HCT116 (cell line): Measurements from ENCODE around the gene HLA-F. TPM values are rescaled to one million over a fixed set of nuclear protein-coding genes. Genes with fewer than 3 reads are reported as not detected.

ENCODE experiments used
- ATAC-seq: fragments of 200-7000 bp; cut with Tn5 transposase; 2 replicates; pipeline ENCODE4 v1.9.1; 2020; ENCODE audit warnings: mild to moderate bottlenecking, moderate library complexity
- BruUV-seq: library from RNA; stranded (reverse); fragments of 400-500 nt; replicated peaks from 2 replicates; lab custom pipeline; 2021; lab: Mats Ljungman, UMichigan
- CTCF ChIA-PET: fragments of 300-600 bp; sonication (Branson Sonifier 250); formaldehyde crosslinking; loops from one replicate; lab custom pipeline; 2021; ENCODE audit warnings: antibody characterized with exemption; lab: Charles Lee
- POLR2A ChIA-PET: fragments of 300-600, 350-600 bp; sonication (Branson Sonifier 250); formaldehyde crosslinking; loops from one replicate; lab custom pipeline; 2021; ENCODE audit warnings: antibody characterized with exemption; lab: Charles Lee
- RAD21 ChIA-PET, 2 experiments: fragments of 300-600 bp; sonication (Branson Sonifier 250); formaldehyde crosslinking; loops; one replicate each; lab custom pipeline; 2023; ENCODE audit warnings: low total read pairs in 2 of 2; ENCODE audit not compliant: uncharacterized antibody in 2 of 2, unreplicated experiment in 2 of 2, low non-redundant PET in 1 of 2; lab: Charles Lee
- DNase-seq: peaks from one replicate; pipeline ENCODE4 v3.0.0-alpha.2; 2010; ENCODE audit warnings: low read depth, low spot score
- H2AFZ ChIP-seq: fragments of 200-600 bp; shearing (Covaris generic), sonication (generic); 2 replicates; pipeline ENCODE4 v1.6.1; 2017; ENCODE audit warnings: low read depth, mixed run types, mixed read lengths, antibody characterized with exemption, low read length; ENCODE audit not compliant: poor library complexity, severe bottlenecking
- H3K27ac ChIP-seq: 2 replicates; pipeline ENCODE4 v1.5.1; 2012; ENCODE audit warnings: low read depth, low read length
- H3K27me3 ChIP-seq: fragments of 200-600 bp; sonication (generic); 2 replicates; pipeline ENCODE4 v1.6.1; 2016; ENCODE audit warnings: mixed run types, low read length, mixed read lengths; ENCODE audit not compliant: insufficient read depth
- H3K36me3 ChIP-seq, 2 experiments: fragments of 200-500 bp in 1 of 2; fragments of 200-600 bp in 1 of 2; sonication (Bioruptor generic) in 1 of 2; sonication (generic) in 1 of 2; 2 replicates each; pipeline versions ENCODE4 v1.5.1 to v1.6.1; 2014 to 2016; ENCODE audit warnings: low read length in 2 of 2, inconsistent platforms in 1 of 2, mixed read lengths in 1 of 2, mixed run types in 1 of 2; ENCODE audit not compliant: insufficient read depth in 2 of 2, control insufficient read depth in 1 of 2
- H3K4me1 ChIP-seq, 2 experiments: fragments of 200-600 bp in 1 of 2; sonication (generic) in 1 of 2; 2 replicates each; pipeline versions ENCODE4 v1.5.1 to v1.6.1; 2012 to 2017; ENCODE audit warnings: low read length in 2 of 2, inconsistent platforms in 1 of 2, mild to moderate bottlenecking in 1 of 2, mixed read lengths in 1 of 2, mixed run types in 1 of 2, moderate library complexity in 1 of 2; ENCODE audit not compliant: insufficient read depth in 2 of 2, control insufficient read depth in 1 of 2
- H3K4me2 ChIP-seq: fragments of 200-600 bp; sonication (generic); 2 replicates; pipeline ENCODE4 v1.6.1; 2017; ENCODE audit warnings: mixed run types, low read length, mixed read lengths
- H3K4me3 ChIP-seq, 2 experiments: fragments of 200-600 bp in 1 of 2; sonication (generic) in 1 of 2; replicated peaks in 1 of 2; 2 replicates each; pipeline ENCODE4 v1.5.1; 2011 to 2016; ENCODE audit warnings: low read length in 2 of 2, control low read depth in 1 of 2, low read depth in 1 of 2, mild to moderate bottlenecking in 1 of 2, mixed read lengths in 1 of 2, mixed run types in 1 of 2
- H3K79me2 ChIP-seq: fragments of 200-600 bp; sonication (generic); 2 replicates; pipeline ENCODE4 v1.6.1; 2017; ENCODE audit warnings: mild to moderate bottlenecking, mixed run types, low read length, moderate library complexity, mixed read lengths; ENCODE audit not compliant: insufficient read depth
- H3K9ac ChIP-seq: fragments of 200-600 bp; sonication (generic); 2 replicates; pipeline ENCODE4 v1.6.1; 2016; ENCODE audit warnings: low read length, mixed read lengths
- H3K9me2 ChIP-seq: fragments of 200-600 bp; sonication (generic), shearing (Covaris generic); 2 replicates; pipeline ENCODE4 v1.6.1; 2017; ENCODE audit warnings: mixed run types, mild to moderate bottlenecking, moderate library complexity; ENCODE audit not compliant: insufficient read depth
- H3K9me3 ChIP-seq, 2 experiments: fragments of 200-500 bp in 1 of 2; fragments of 200-600 bp in 1 of 2; sonication (Bioruptor generic) in 1 of 2; sonication (generic) in 1 of 2; 2 replicates each; pipeline ENCODE4 v1.6.1; 2014 to 2017; ENCODE audit warnings: low read length in 2 of 2, mixed read lengths in 2 of 2, inconsistent platforms in 1 of 2, low read depth in 1 of 2, mild to moderate bottlenecking in 1 of 2, mixed run types in 1 of 2, moderate library complexity in 1 of 2; ENCODE audit not compliant: control insufficient read depth in 1 of 2, insufficient read depth in 1 of 2
- H4K20me1 ChIP-seq: fragments of 200-600 bp; sonication (generic), shearing (Covaris generic); 2 replicates; pipeline ENCODE4 v1.6.1; 2017; ENCODE audit warnings: mixed run types, mild to moderate bottlenecking, moderate library complexity; ENCODE audit not compliant: insufficient read depth
- EZH2 ChIP-seq: fragments of 200-600 bp; sonication (generic); IDR thresholded peaks from 2 replicates; pipeline ENCODE4 v1.6.1; 2017; ENCODE audit warnings: antibody characterized with exemption, mixed run types
- FOSL1 ChIP-seq: IDR thresholded peaks from 2 replicates; pipeline ENCODE4 v1.6.1; 2012; ENCODE audit warnings: low read depth
- JUND ChIP-seq: IDR thresholded peaks from 2 replicates; pipeline ENCODE4 v1.6.1; 2012
- POLR2A ChIP-seq: IDR thresholded peaks from 2 replicates; pipeline ENCODE4 v1.7.0; 2011; ENCODE audit warnings: borderline replicate concordance; ENCODE audit not compliant: insufficient read depth, insufficient read length; ENCODE audit errors: extremely low read depth
- SRF ChIP-seq: IDR thresholded peaks from 2 replicates; pipeline ENCODE4 v1.6.1; 2012; ENCODE audit warnings: low read depth
- TCF7L2 ChIP-seq: IDR thresholded peaks from 2 replicates; pipeline ENCODE4 v1.7.0; 2011; ENCODE audit warnings: borderline replicate concordance, inconsistent platforms; ENCODE audit not compliant: insufficient read depth, insufficient read length; ENCODE audit errors: extremely low read depth
- YY1 ChIP-seq: IDR thresholded peaks from 2 replicates; pipeline ENCODE4 v1.6.1; 2011; ENCODE audit warnings: low read length, low read depth, moderate library complexity, mild to moderate bottlenecking; ENCODE audit not compliant: insufficient replicate concordance; ENCODE audit errors: extremely low read depth
- ZFX ChIP-seq: fragments of 450-650 bp; IDR thresholded peaks from 2 replicates; pipeline ENCODE4 v1.6.1; 2017
- ZNF274 ChIP-seq: fragments of 200-500 bp; sonication (Bioruptor generic); IDR thresholded peaks from 2 replicates; pipeline ENCODE4 v1.6.1; 2014; ENCODE audit warnings: mild to moderate bottlenecking, low read depth, low read length, inconsistent platforms
- intact Hi-C: fragments of 100-400 bp; cut with micrococcal nuclease; formaldehyde crosslinking; loops from 2 replicates; pipeline ENCODE4 v1.10.0; 2022
- total RNA-seq: library from RNA; stranded (reverse); gene quantifications from one replicate; pipeline ENCODE4 v1.2.1, GENCODE V29; 2021; ENCODE audit not compliant: unreplicated experiment
- TF ChIP-seq, protein P1 (sequence below): IDR thresholded peaks from 2 replicates; pipeline ENCODE4 v1.6.1; 2012; ENCODE audit warnings: low read depth

Gene HLA-F
- total RNA-seq, 1 experiment from 2014 or later: 24.6 TPM

DNA sequence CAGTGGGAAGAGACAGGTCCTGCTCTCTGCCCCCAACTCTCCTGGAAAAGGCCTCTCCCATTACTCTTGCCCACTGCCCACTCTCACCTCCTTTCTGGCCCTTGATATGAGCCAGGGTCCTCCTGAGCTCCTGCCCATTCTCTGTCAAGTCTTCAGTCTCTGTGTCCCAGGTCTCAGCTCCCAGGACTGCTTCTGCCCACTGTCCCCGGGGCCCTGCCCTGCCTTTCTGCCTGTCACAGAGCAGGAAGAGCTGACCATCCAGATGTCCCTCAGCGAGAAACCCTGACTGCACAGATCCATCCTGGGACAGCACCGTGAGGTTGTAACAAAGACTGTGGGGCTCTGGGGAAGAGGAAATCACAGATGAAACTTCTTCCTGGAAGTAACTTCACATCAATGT lies 22.2 kb downstream of the HLA-F start:
- no peaks in the 10 kb centered on the region for H3K9me3 ChIP-seq

More for the DNA sequence above, 22.2 kb downstream of the HLA-F start:
- Histone ChIP-seq H3K4me2 (no peak overlapping the region), H3K36me3 (peaks cover 0 to 4% of the 10 kb centered on the region in 2 experiments; a peak in 1 of 4 replicates), H3K79me2 (no peaks in the 10 kb centered on the region; the same call in 1 of the 2 replicates), H4K20me1 (no peaks in the 10 kb centered on the region), H3K4me1 (peaks cover 3 to 19% of the 10 kb centered on the region in 2 experiments; a peak in 3 of 4 replicates), H2AFZ (no peak overlapping the region), H3K27ac (no peak overlapping the region), H3K27me3 (no peaks in the 10 kb centered on the region), H3K9ac (no peak overlapping the region), H3K9me2 (no peaks in the 10 kb centered on the region), H3K4me3 (no peak overlapping the region)
- ChIA-PET CTCF (no interaction called here), POLR2A (no interaction called here), RAD21 (no interaction called here)
- DNase-seq: no peak
- intact Hi-C loops: no loop called here
- no TSS peak for BruUV-seq
- no peak for ATAC-seq
- TF ChIP-seq ZFX: no peak
- no peak for TF ChIP-seq YY1
- TF ChIP-seq JUND: no peak
- no peak for TF ChIP-seq POLR2A
- TF ChIP-seq EZH2: no peak
- TF ChIP-seq, protein P1, sequence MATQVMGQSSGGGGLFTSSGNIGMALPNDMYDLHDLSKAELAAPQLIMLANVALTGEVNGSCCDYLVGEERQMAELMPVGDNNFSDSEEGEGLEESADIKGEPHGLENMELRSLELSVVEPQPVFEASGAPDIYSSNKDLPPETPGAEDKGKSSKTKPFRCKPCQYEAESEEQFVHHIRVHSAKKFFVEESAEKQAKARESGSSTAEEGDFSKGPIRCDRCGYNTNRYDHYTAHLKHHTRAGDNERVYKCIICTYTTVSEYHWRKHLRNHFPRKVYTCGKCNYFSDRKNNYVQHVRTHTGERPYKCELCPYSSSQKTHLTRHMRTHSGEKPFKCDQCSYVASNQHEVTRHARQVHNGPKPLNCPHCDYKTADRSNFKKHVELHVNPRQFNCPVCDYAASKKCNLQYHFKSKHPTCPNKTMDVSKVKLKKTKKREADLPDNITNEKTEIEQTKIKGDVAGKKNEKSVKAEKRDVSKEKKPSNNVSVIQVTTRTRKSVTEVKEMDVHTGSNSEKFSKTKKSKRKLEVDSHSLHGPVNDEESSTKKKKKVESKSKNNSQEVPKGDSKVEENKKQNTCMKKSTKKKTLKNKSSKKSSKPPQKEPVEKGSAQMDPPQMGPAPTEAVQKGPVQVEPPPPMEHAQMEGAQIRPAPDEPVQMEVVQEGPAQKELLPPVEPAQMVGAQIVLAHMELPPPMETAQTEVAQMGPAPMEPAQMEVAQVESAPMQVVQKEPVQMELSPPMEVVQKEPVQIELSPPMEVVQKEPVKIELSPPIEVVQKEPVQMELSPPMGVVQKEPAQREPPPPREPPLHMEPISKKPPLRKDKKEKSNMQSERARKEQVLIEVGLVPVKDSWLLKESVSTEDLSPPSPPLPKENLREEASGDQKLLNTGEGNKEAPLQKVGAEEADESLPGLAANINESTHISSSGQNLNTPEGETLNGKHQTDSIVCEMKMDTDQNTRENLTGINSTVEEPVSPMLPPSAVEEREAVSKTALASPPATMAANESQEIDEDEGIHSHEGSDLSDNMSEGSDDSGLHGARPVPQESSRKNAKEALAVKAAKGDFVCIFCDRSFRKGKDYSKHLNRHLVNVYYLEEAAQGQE: no peak
- TF ChIP-seq FOSL1: no peak
- no peak for TF ChIP-seq TCF7L2
- no peak for TF ChIP-seq SRF
- TF ChIP-seq ZNF274: no peak
